ENCODE data around the gene HOMER2. TPM values are rescaled to one million over a fixed set of nuclear protein-coding genes. Genes with fewer than 3 reads are reported as not detected.
A peak's percentile ranks its signal among the peaks of the same experiment; 100 is the strongest.

Gene HOMER2
- total and polyA plus RNA-seq, 9 of the 15 experiments (the other 6 are each of a cell fraction or from before 2014, with no cell fraction given), result 0.13 to 0.47 (median 0.29) TPM; not detected in 1

GRCh38 chr15:82849556-82850512, 102.7 kb downstream of the HOMER2 start (continued):
- no peak for TF ChIP-seq ATF4 (CRISPR knock-in tag; IDR thresholded peaks at IDR 0.05)
- no peak; the same call in 1 of the 2 replicates for TF ChIP-seq RUNX1 (IDR thresholded peaks at IDR 0.05; ENCODE audit: low read depth)
- no peak for TF ChIP-seq ZNF780A (CRISPR knock-in tag; IDR thresholded peaks at IDR 0.05)
- no peak for TF ChIP-seq CHD2 (IDR thresholded peaks at IDR 0.05; ENCODE audit: low read depth, low read length)
- TF ChIP-seq FOXJ2 (tag; IDR thresholded peaks at IDR 0.05), result no peak
- TF ChIP-seq ZBTB11 (CRISPR knock-in tag; IDR thresholded peaks at IDR 0.05), result peak in 1 of 3 experiments; percentile 85; a peak in 2 of 6 replicates
- TF ChIP-seq ZNF655 (CRISPR knock-in tag; IDR thresholded peaks at IDR 0.05), result no peak
- 0 out of 2 replicates have a peak, but pooled peaks have one; percentile 25 for TF ChIP-seq CBX5 (IDR thresholded peaks at IDR 0.05; ENCODE audit: borderline replicate concordance, low read depth)

Data from K562 (cell line).